Effector memory CD8-positive, alpha-beta T cell (primary cell): ENCODE data around the gene ZNF697.
"Not testable (repeated sequence)": the region's sequence is repeated elsewhere in the genome, so short reads cannot be mapped to it uniquely, and the experiment has no call there.

Experiments
- ATAC-seq: fragments of 150-1000 bp; cut with Tn5 transposase; replicated peaks from 2 replicates; pipeline ENCODE4 v1.10.0; 2021; ENCODE audit warnings: mild to moderate bottlenecking, moderate library complexity
- DNase-seq, 3 experiments: peaks; one replicate each; pipeline ENCODE4 v3.0.0; 2021
- H3K27ac Mint-ChIP-seq, 2 donors: one replicate each; pipeline ENCODE4 v1.8.0; 2022; ENCODE audit warnings: mild to moderate bottlenecking in 2 of 2, mixed read lengths in 2 of 2, moderate library complexity in 2 of 2
- H3K27me3 Mint-ChIP-seq, 2 donors: one replicate each; pipeline ENCODE4 v1.8.0; 2022; ENCODE audit warnings: mixed read lengths in 2 of 2
- H3K36me3 Mint-ChIP-seq: one replicate; pipeline ENCODE4 v1.8.0; 2022; ENCODE audit warnings: mild to moderate bottlenecking, moderate library complexity, mixed read lengths; ENCODE audit not compliant: insufficient read depth
- H3K4me1 Mint-ChIP-seq, 2 donors: one replicate each; pipeline ENCODE4 v1.8.0; 2022; ENCODE audit warnings: low read depth in 2 of 2, mixed read lengths in 2 of 2
- H3K4me3 Mint-ChIP-seq, 2 donors: one replicate each; pipeline ENCODE4 v1.8.0; 2022; ENCODE audit warnings: mild to moderate bottlenecking in 2 of 2, mixed read lengths in 2 of 2, moderate library complexity in 2 of 2
- H3K9me3 Mint-ChIP-seq, 2 donors: one replicate each; pipeline ENCODE4 v1.8.0; 2022; ENCODE audit warnings: mixed read lengths in 2 of 2

Gene ZNF697

DNA sequence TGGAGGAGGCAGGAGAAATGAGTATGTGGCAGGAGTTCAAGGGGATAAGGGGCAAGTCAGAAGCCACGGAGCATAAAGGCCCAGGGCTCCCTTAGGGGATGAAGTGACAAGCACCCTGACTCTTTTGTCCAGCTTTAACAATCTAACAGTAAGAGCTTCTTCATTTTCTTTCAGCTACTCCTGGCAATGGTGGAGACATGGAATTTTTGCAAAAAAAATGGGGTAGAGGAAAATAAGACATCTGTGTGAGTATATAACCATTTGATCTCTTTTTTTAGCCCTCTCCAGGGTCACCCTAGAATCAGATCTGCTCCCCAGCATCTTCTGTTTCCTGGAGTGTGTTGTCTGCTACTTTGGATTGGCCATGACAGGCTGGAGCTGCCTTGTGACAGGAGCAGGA is 47.1 kb downstream of the ZNF697 start:
- no peaks in the 10 kb centered on the region for H3K4me1 Mint-ChIP-seq
- no peaks in the 10 kb centered on the region for H3K9me3 Mint-ChIP-seq
- H3K27ac Mint-ChIP-seq, result no peak overlapping the region
- no peaks in the 10 kb centered on the region for H3K36me3 Mint-ChIP-seq
- DNase-seq, result no peak
- peaks cover 0 to 16% of the 10 kb centered on the region in 2 donors for H3K27me3 Mint-ChIP-seq
- no peak overlapping the region for H3K4me3 Mint-ChIP-seq
- no peak for ATAC-seq

DNA sequence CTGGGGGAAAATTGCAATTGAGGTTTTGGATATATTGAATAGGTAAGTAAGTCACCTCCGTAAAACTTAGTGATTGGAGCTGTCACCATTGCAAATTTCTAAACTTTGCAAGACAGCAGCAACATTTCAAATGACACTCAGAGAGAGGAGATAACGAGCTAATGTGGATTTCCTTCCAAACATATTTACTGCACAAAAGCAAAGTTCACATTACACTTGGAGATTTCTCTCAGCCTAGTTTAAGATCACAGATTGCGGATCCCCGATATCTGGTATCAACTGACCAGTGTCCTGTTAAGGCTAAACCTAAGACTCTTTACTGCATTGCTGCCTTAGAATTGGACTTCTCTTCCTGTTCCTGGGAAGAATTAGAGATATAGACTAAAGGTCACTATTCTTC is 47.5 kb downstream of the ZNF697 start:
- Mint-ChIP-seq H3K4me1 (no peaks in the 10 kb centered on the region), H3K36me3 (peaks cover 3% of the 10 kb centered on the region), H3K4me3 (no peak overlapping the region), H3K27ac (no peak overlapping the region), H3K9me3 (no peaks in the 10 kb centered on the region), H3K27me3 (peaks cover 0 to 16% of the 10 kb centered on the region in 2 donors)
- no peak for DNase-seq
- no peak for ATAC-seq

DNA sequence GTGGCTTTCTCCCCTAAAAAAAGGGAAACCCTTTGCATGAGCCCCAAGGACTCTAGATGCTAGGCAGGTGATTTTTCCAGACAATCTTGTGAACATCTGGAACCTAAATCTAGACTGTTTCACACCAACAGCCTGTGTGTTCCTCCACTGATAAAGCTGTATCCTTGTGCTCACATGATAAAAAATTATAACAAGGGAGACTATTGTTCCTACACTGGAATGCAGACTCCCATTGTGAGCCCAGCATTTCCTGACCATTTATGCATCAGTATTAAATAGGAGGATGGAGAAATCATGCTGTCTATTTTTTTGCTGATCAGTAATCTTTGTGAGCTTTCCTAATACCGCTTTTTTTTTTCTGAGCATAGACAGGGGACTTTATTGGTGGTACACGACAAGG is 52.5 kb downstream of the ZNF697 start:
- DNase-seq (no peak), ATAC-seq (no peak)
- Mint-ChIP-seq H3K4me3 (no peak overlapping the region), H3K9me3 (peaks cover 0 to 2% of the 10 kb centered on the region in 2 donors), H3K4me1 (no peaks in the 10 kb centered on the region), H3K36me3 (peaks cover 3% of the 10 kb centered on the region), H3K27me3 (no peaks in the 10 kb centered on the region), H3K27ac (no peak overlapping the region)

DNA sequence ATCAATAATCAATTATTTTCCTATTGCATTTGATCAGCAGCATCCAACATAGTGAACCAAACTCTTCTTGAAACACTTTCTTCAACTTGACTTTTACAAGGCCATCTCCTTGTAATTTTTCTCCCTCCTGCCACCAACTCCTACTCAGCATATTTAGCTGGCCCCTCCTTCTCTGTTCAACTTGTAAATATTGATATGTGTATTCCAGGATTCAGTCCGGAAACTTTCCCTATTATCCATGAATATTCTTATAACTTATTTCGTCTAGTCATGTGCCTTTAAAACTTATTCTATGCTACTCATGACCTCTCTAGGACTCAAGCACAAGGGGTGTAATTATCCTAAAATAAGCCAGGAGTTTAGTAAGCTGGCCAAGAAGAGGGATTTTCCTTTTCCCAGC is 52.9 kb downstream of the ZNF697 start:
- DNase-seq (no peak), ATAC-seq (no peak)
- Mint-ChIP-seq H3K4me1 (no peaks in the 10 kb centered on the region), H3K27me3 (no peaks in the 10 kb centered on the region), H3K36me3 (peaks cover 3% of the 10 kb centered on the region), H3K27ac (no peak overlapping the region), H3K9me3 (peaks cover 0 to 2% of the 10 kb centered on the region in 2 donors), H3K4me3 (no peak overlapping the region)

DNA sequence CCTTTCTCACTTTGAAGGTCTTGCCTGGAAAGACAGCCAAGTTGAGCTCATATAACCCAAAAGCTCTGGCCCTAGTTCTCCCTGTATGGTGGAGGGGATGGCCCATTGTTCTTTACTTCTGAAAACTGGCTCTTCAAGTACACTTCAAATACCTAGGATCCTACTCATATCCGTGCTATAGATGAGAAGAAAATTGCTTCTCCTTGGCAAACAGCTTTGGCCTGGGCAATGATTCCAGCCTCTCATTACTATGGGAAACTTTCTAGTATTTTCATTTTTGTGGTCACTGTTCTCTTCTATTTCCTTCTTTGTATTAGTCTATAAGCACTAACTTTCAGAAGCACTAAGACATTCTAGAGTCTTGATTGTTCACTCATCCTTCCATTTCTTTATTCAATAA is 53.7 kb downstream of the ZNF697 start:
- no peaks in the 10 kb centered on the region for H3K4me1 Mint-ChIP-seq
- peaks cover 3% of the 10 kb centered on the region for H3K36me3 Mint-ChIP-seq
- DNase-seq (no peak), ATAC-seq (no peak)
- H3K27me3 Mint-ChIP-seq, result no peaks in the 10 kb centered on the region
- peaks cover 0 to 2% of the 10 kb centered on the region in 2 donors for H3K9me3 Mint-ChIP-seq
- no peak overlapping the region for H3K27ac Mint-ChIP-seq
- H3K4me3 Mint-ChIP-seq, result no peak overlapping the region

DNA sequence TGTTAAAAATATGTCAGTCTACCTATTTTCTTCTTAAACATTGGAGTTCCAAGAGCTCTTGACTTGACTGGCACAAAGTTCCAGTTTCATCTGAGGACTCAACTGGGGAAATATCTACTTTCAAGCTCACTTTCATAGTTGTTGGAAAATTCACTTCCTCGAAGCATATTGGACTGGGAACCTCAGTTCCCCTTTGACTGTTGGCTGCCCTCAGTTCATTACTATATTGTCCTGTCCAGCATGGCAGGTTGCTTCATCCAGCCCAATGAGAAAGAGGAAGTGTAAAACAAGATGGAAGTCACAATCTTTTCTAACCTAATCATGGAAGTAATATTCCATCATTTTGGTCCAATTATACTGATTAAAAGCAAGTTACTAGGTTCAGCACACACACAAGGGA is 54.3 kb downstream of the ZNF697 start:
- no peak overlapping the region for H3K4me3 Mint-ChIP-seq
- H3K9me3 Mint-ChIP-seq, result peaks cover 0 to 3% of the 10 kb centered on the region in 2 donors
- no peak for ATAC-seq
- no peaks in the 10 kb centered on the region for H3K4me1 Mint-ChIP-seq
- peaks cover 0 to 4% of the 10 kb centered on the region in 2 donors for H3K27me3 Mint-ChIP-seq
- DNase-seq, result no peak
- H3K27ac Mint-ChIP-seq, result no peak overlapping the region
- peaks cover 3% of the 10 kb centered on the region for H3K36me3 Mint-ChIP-seq

DNA sequence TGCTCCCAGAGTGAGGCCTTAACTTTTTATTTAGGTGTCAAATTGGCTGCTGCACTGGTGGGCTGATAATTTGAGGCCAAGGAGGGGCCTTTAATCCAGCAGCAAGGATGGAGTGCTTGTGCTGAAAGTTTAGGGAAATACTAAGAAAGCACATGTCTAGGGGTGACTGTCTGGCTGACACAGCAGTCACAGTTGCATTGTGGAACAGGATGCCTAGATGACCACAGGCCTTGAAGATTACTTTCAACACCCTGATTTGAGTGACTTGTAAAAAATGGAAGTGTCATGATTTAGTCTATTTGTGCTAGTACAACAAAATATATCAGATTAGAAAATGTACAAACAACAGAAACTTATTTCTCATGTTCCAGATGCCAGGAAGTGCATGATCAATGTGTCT is 57.7 kb downstream of the ZNF697 start:
- H3K27ac Mint-ChIP-seq, result no peak overlapping the region
- peaks cover 0 to 6% of the 10 kb centered on the region in 2 donors for H3K9me3 Mint-ChIP-seq
- peaks cover 0 to 9% of the 10 kb centered on the region in 2 donors for H3K27me3 Mint-ChIP-seq
- H3K36me3 Mint-ChIP-seq, result no peaks in the 10 kb centered on the region
- ATAC-seq (no peak), DNase-seq (no peak)
- no peak overlapping the region for H3K4me3 Mint-ChIP-seq
- no peaks in the 10 kb centered on the region for H3K4me1 Mint-ChIP-seq

DNA sequence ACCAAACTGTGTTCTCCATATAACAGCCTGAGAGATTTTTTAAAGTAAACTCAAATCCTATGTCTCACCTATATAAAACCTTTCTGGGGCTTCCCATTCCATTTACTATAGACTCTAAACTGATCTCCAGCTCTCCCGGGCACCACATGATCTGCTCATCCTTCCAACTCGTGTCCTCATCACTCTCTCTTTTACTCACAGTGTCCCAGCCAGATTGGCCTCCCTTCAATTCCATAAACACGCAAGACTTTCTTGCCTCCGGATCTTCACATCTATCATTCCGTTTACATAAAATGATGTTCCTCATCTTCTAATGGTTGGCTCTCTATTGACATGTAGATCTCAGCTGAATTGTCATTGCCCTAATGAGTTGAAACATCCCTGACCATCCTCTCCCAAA is 59.4 kb downstream of the ZNF697 start:
- no peak for ATAC-seq

DNA sequence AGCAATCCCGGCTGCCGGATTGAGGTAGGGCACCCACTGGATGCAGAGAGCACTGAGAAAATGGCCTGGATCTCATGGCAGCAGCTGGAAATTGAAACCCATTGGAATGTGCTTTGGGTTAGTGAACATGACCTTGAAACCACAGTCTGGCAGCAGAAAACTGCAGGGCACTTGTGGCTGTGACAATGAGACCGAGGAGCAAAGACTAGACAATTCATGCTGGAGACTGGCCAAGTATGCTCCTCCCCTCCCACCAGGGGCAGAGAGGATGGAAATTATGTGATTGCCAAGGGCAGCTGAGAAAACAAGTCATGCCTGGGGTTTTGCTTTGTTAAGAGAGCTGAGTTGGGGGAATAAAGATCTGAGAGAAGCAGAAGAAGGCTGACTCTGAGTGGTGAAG is 60.7 kb downstream of the ZNF697 start:
- no peak for ATAC-seq
- Mint-ChIP-seq H3K36me3 (no peaks in the 10 kb centered on the region), H3K4me1 (no peaks in the 10 kb centered on the region), H3K27ac (no peak overlapping the region), H3K4me3 (no peak overlapping the region), H3K27me3 (peaks cover 0 to 9% of the 10 kb centered on the region in 2 donors), H3K9me3 (peaks cover 0 to 4% of the 10 kb centered on the region in 2 donors)
- DNase-seq, result no peak

More for the DNA sequence above, 59.4 kb downstream of the ZNF697 start:
- no peak overlapping the region for H3K27ac Mint-ChIP-seq
- H3K36me3 Mint-ChIP-seq, result no peaks in the 10 kb centered on the region
- no peak for DNase-seq
- H3K4me3 Mint-ChIP-seq, result no peak overlapping the region
- H3K4me1 Mint-ChIP-seq, result no peaks in the 10 kb centered on the region
- H3K9me3 Mint-ChIP-seq, result peaks cover 0 to 4% of the 10 kb centered on the region in 2 donors
- H3K27me3 Mint-ChIP-seq, result peaks cover 0 to 9% of the 10 kb centered on the region in 2 donors

DNA sequence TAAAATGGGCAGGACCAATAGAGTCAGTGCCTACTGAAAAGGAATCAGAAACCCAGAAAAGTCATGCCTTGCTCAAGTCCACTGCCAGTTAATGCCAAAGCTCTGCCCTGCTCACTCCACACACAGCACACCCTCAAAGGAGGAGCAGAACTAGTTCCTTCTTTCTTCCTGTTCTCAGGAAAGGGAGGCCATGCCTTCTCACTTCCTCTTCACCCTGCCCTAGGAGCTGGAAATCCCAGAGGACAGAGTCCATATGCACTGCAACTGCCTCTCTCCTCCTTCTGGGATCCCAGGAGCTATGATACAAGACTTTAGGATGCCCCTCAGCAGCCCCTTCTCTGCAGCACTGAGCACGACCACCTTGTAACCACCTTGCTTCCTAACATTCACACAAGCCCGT is 62.3 kb downstream of the ZNF697 start:
- ATAC-seq, H3K4me3 Mint-ChIP-seq, H3K27me3 Mint-ChIP-seq, H3K9me3 Mint-ChIP-seq, H3K27ac Mint-ChIP-seq, H3K4me1 Mint-ChIP-seq, H3K36me3 Mint-ChIP-seq, DNase-seq: not testable (repeated sequence)

DNA sequence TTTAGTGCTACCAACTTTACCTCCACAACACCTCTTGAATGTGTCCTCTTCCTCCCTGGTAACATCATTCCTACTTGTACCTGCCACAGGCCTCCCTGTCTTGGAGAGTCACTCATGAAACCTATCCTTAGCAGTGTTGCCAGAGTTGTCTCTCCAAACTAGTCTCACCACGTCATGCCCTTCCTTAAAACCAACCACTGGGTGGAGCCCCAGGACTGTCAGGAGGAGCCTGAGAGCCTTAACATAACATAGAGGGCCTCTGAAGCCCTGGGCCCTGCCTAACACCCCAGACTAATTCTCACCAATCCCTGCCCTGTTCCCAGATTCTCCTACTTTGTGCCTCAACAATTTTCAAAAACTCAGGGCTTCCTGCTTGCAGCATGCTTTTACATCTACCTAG is 65.3 kb downstream of the ZNF697 start:
- ATAC-seq (no peak), DNase-seq (no peak)
- H3K4me1 Mint-ChIP-seq, result no peaks in the 10 kb centered on the region
- H3K4me3 Mint-ChIP-seq, result no peak overlapping the region
- H3K36me3 Mint-ChIP-seq, result peaks cover 3% of the 10 kb centered on the region
- H3K27ac Mint-ChIP-seq, result no peak overlapping the region
- H3K27me3 Mint-ChIP-seq, result no peaks in the 10 kb centered on the region
- no peaks in the 10 kb centered on the region for H3K9me3 Mint-ChIP-seq

DNA sequence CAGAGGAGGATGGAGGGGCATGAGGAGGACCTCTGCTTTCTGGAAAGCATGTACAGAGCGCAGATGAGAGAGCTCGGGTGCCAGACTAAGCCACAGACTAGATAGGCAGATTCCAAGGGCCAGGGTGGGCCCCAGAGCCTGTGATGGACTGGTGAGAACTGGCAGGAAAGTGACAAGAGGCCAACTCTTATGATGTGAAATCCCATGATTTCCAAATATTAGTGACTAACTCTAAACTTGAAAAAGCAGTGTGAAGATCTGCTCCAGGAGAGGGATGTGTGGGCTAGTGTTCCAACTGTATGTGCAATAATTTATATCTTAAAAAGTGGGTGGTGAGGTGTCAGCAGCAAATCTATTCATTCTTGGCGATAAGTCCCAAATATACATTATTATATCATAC is 67.0 kb downstream of the ZNF697 start:
- H3K9me3 Mint-ChIP-seq, H3K4me1 Mint-ChIP-seq: not testable (repeated sequence)

DNA sequence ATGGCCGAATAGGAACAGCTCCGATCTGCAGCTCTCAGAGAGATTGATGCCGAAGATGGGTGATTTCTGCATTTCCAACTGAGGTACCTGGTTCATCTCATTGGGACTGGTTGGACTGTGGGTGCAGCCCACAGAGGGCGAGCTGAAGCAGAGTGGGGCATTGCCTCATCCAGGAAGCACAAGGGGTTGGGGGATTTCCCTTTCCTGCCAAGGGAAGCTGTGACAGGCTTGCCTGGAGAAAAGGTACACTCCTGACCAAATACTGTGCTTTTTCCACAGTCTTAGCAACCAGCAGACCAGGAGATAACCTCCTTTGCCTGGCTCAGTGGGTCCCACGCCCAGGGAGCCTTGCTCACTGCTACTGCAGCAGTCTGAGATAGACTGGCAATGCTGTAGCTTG is 74.2 kb downstream of the ZNF697 start:
- peaks cover 0 to 8% of the 10 kb centered on the region in 2 donors for H3K9me3 Mint-ChIP-seq
- H3K4me1 Mint-ChIP-seq, result peaks cover 0 to 4% of the 10 kb centered on the region in 2 donors
- no peak overlapping the region for H3K27ac Mint-ChIP-seq

More for the DNA sequence above, 67.0 kb downstream of the ZNF697 start:
- H3K27ac Mint-ChIP-seq, H3K27me3 Mint-ChIP-seq, ATAC-seq, H3K4me3 Mint-ChIP-seq, DNase-seq, H3K36me3 Mint-ChIP-seq: not testable (repeated sequence)

DNA sequence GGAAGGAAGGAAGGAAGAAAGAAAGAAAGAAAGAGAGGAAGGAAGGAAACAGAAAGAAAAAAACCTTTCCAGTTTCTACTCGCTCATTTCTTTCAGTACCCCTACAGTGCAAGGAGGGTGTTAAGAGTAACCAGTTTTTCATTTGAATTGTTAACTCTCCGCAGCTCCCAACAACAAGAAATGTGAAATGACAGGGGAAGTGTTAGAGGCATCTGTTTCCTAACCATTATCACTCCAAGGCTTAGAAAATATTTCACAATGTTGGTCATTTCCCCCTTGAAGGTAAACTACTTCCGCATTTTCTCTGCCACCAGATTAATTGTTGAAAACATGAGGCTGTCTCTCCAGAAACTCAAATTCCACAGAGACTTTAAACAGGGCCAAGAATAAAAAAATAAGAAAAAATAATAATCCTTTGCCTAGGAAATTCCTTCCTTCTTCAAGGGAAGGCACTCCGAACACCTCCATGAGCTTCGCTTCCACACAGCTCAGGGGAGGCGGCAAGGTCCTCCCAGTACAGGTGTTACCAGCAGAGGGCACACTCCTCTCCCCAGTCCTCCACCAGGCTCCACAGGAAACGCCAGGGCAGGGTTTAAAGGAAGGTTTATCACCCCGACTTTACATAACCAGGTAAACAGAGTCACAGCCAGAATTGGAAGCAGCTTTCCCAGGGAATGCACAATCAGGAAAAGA is 78.0 kb downstream of the ZNF697 start:
- not testable (repeated sequence) for H3K4me1 Mint-ChIP-seq, H3K27ac Mint-ChIP-seq, H3K9me3 Mint-ChIP-seq, DNase-seq, H3K4me3 Mint-ChIP-seq, ATAC-seq, H3K36me3 Mint-ChIP-seq
- peaks cover 10 to 25% of the 10 kb centered on the region in 2 donors for H3K27me3 Mint-ChIP-seq

More for the DNA sequence above, 74.2 kb downstream of the ZNF697 start:
- Mint-ChIP-seq H3K4me3 (no peak overlapping the region), H3K36me3 (no peaks in the 10 kb centered on the region), H3K27me3 (peaks cover 13 to 22% of the 10 kb centered on the region in 2 donors)
- ATAC-seq, result no peak
- no peak for DNase-seq
